Measurements from ENCODE around the gene SLC16A6.
A peak's percentile ranks its signal among the peaks of the same experiment; 100 is the strongest.
"Not testable (repeated sequence)": the region's sequence is repeated elsewhere in the genome, so short reads cannot be mapped to it uniquely, and the experiment has no call there.

Gene SLC16A6

GRCh38 chr17:68290268-68290954, 516 bp downstream of the SLC16A6 start:
- DNase-seq (ENCODE audit: low read depth) = peak; percentile 31

GRCh38 chr17:68289936-68290267, 1.0 kb downstream of the SLC16A6 start:
- DNase-seq (ENCODE audit: low read depth) = no peak

DNA sequence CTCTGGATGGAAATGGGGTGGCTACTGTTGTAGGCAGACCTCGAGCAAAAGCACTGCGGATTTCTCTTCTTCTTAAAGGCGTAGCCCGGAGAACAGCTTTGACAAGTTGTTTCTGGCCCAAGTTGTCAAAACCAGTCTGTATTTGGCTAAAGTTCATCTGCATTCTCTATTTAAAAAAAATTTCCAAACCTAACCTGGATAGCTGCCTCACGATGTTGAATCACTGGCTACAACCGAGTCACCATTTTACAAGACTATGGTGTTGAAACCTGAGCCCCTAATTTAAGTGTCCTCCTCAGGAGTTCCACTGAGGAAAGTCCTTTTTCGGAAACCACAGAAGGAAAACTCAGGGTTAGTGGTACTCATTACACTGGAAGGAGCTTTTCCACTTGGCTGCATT, 1.5 kb downstream of the SLC16A6 start:
- no peak for DNase-seq (ENCODE audit: low read depth)

DNA sequence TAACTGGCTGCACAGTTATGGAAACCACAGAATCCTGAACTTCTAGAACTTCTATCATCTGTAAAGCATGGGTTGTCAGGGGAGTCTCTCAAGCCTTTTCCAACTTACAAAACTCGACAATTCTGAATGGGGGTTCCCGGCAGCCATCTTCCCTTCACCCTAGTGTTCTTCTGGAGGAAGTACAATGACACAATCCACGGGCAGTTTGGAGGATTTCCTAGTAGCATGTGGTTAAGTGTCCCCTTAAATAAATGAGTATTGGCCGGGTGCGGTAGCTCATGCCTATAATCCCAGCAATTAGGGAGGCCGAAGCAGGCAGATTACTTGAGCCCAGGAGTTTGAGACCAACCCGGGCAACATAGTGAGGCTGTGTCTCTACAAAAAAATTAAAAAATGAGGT, 2.1 kb downstream of the SLC16A6 start:
- DNase-seq (ENCODE audit: low read depth) = no peak

DNA sequence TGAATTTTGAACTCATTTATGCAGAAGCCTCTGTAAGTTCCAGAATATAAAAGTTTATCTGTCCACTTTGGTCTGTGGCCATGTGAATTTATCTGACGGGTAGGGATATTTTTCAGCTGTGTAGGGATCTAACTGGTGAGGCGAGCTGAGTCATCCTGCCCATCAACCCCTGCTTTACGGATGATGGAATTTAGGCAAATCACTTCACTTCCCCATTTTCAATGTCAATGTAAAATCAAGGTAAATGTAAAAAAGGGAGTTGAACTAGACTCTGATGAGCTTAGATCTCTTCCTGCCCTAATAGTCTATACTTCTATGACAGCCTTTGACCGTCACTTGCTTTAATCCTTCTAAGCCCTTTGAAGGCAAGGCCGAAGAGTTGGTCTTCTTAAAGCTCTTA, 2.6 kb downstream of the SLC16A6 start:
- DNase-seq (ENCODE audit: low read depth) = no peak

GRCh38 chr17:68281965-68282364, 9.0 kb downstream of the SLC16A6 start:
- DNase-seq (ENCODE audit: low read depth) = not testable (repeated sequence)

DNA sequence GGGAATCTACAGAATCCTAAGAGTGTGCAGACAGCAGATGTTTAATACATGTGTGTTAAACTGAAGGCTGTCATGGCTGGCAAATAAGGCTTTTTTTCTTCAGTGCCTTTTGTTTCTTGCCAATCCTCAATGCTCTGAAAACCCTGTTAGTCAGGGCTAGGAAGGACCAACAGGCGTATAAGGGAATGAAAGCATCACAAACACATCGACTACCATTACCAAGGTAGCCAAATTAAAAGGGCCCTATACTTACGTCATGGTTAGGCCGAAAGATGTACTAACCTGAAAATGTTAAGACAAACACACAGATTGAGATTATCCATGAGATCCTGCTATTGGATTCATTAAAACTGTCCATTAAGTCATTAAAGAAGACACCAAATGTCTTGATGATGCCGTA, 13.1 kb downstream of the SLC16A6 start:
- no peak for DNase-seq (ENCODE audit: low read depth)

DNA sequence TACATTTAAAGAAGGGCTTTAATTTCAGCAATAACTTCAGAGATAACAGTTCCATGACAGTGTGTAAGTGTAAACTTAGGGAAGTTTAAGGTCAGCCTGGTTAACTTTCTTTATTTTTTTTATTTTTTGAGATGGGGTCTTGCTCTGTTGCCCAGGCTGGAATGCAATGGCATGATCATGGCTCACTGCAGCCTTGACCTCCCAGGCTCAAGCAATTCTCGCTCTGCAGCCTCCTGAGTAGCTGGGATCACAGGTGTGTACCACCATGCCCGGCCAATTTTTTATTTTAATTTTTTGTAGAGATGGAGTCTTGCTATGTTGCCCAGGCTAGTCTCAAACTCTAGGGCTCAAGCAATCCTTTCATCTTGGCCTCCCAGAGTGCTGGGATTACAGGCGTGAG, 14.6 kb downstream of the SLC16A6 start:
- DNase-seq (ENCODE audit: low read depth) = not testable (repeated sequence)

DNA sequence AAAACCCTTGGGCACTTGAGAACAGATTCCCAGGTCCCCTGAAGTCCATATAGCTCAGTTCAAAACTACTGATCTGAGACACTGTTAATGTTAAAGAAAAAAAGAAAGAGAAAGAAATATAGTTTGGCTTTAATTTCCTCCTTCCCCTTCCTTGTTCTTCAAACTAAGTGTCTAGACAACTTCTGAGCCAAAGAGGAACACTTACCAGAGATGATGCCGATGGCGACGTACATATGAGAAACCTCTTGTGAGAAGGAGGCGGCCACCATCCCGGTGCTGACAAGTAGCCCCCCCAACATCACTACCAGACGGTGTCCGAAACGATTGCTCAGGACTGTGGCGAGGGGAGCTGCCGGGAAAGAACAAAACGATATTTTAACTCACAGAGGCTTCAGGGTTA, 17.2 kb downstream of the SLC16A6 start:
- DNase-seq (ENCODE audit: low read depth) = no peak

- DNase-seq (ENCODE audit: low read depth) = not testable (repeated sequence)
These were observed 25.1 kb downstream of the SLC16A6 start for GRCh38 chr17:68265833-68266232.

DNA sequence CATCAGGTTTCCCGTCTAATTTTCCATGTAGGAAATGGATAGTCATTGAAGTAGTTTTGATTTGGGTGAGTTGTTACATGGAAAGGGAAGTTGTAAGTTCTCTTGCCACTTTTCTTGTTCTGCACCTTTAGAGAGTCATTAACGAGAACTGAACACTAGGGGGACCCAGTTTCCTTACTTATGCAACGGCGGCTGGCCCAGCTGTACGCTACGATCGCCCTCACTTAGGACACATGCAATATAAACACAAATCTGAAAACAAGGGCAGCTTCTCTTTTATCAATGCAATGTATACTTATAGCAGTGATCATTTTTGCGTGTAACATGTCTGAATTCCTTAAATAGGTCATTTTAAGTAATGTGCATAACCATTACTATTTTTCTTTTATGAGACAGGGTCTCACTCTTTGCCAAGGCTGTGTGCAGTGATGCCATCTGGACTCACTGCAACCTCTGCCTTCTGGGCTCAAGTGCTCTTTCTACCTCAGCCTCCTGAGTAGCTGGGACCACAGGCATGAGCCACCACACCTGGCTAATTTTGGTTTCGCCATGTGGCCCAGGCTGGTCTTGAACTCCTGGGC, 27.7 kb downstream of the SLC16A6 start:
- DNase-seq (ENCODE audit: low read depth) = not testable (repeated sequence)

GRCh38 chr17:68262467-68262866, 28.5 kb downstream of the SLC16A6 start:
- not testable (repeated sequence) for DNase-seq (ENCODE audit: low read depth)

DNA sequence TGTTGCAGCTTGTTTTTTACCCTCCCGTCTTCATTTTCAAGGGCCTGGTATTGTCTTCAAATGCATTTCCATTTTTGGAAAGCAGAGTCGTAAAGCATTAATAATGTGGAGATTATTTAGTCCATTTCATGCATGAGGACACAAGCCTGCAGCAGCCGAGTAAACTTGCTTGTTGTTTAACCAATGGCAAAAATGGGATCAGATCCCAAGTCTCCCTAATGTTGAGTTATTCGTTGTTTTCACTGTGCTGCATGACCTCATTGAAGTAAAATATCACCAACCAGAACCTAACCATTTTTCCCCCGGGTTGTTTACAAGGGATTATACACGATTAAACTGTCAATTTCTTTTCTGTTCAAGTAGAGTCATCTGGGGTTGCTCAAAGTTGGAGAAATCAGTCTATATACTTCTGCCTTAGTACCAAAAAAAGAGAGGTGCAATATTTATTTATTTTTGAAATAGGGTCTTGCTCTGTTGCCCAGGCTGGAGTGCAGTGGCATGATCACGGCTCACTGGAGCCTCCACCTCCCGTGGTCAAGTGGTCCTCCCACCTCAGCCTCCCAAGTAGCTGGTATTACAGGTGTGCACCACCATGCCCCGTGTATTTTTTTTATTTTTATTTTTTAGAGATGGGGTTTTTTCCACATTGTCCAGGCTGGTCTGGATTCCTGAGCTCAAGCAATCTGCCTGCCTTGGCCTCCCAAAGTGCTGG, 30.7 kb downstream of the SLC16A6 start:
- DNase-seq (ENCODE audit: low read depth) = no peak

- DNase-seq (ENCODE audit: low read depth) = not testable (repeated sequence)
These were observed 31.3 kb downstream of the SLC16A6 start for GRCh38 chr17:68259648-68259951.

- peak; percentile 72 for DNase-seq (ENCODE audit: low read depth)
These were observed 31.9 kb downstream of the SLC16A6 start for GRCh38 chr17:68258890-68259647.

DNA sequence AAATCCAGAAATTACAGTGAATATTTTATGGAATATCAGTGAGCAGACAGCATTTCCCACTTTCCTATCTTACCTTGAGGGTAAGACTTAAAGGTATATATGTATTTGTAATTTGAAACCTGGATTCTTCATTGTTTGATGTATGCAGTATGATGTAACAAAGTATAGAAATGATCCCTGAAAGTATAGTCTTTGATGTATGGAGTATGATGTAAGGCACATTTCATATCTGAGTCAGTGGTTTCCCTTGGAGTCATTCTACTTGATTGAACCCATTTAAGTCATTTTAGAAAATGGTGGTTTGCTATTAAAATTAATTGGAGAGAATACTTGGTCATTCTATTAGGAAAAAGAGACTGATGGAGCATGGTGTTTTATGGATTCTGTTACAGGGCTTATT, 33.0 kb downstream of the SLC16A6 start:
- no peak for DNase-seq (ENCODE audit: low read depth)

GRCh38 chr17:68256701-68257100, 34.2 kb downstream of the SLC16A6 start:
- DNase-seq (ENCODE audit: low read depth) = not testable (repeated sequence)

DNA sequence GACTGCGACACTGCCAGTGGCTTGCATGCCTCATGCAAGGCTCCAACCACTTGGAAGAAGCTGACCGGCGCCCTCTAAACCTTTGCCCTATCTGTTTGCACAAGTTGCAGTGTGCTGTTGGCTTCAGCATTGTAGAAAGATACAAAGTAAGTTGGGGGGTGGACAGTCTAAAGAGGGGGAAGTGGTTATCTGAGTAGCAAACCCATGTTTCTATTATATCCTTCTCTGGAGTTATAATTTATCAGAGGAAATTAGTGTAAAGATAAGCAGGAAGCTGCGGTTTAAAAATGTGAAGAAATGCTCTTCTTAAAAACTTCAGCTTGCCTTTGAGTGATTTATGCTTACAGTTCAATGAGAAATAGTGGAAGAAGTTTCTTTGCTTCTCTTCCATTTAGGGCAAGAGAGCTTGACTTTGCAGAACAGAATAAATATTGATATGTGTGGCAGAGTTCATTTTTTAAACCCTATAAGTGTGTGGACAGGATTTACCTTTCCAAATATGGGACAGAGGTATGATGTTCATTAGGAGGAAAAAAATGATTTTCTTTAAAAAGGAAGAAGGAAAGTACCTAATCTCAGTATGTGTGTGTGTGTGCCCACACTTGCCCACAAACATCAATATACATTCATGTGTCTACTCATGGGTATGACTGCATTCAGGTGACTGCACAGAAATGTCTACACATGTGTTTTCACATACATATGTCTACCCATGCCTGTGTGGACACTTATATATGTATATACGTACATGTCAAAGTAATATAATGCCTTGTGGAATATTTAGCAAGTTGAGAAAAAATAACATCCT, 35.0 kb downstream of the SLC16A6 start:
- DNase-seq (ENCODE audit: low read depth) = no peak

GRCh38 chr17:68255151-68255550, 35.8 kb downstream of the SLC16A6 start:
- DNase-seq (ENCODE audit: low read depth) = no peak

DNA sequence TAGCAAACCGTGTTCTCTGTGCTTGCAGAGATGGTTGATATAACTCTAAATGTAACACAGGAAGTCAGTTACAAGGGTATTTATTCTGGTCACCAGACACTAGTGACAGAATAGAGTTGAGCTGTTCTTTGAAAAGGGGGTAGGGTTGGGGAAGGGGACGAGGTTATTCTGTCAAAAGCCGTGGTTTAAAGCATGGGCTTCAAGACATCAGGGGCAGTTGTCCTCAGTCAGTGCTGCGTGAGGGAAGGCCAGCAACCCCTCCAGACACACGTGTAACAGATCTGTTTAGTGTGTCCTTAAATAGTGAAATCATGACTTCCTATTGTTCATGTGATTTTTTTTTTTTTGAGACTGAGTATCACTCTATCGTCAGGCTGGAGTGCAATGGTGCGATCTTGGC, 37.5 kb downstream of the SLC16A6 start:
- not testable (repeated sequence) for DNase-seq (ENCODE audit: low read depth)

DNA sequence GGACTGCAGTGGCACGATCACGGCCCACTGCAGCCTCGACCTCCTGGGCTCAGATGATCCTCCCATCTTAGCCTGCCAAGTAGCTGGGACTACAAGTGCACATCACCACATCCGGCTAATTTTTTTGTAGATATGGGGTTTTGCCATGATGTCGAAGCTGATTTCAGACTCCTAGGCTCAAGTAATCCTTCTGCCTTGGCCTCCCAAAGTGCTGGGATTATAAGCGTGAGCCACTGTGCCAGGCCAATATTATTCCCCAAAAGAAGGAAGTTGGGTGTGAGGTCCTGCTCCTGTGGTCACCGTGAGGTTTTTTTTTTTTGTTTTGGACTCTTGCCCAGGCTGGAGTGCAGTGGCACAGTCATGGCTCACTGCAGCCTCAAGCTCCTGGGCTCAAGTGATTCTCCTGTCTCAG, 41.6 kb downstream of the SLC16A6 start:
- DNase-seq (ENCODE audit: low read depth) = no peak

DNA sequence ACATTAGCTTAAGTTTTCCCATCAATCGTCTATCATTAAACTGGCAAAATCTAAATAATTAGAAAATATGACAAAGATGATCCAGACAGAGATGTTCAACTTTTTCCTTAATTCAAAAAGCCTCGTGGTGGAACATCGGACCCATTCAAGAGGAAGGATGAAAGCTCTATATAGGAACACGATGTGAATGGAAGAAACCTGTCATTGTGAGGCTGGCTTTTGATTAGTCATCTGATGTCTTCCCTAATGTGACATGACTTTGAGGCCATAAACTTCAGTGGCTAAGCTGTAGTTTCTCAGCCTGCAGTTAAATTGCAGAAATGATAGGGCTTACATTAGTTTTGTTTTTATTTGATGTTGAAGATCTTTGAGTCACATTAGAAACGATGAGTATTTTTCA, 42.0 kb downstream of the SLC16A6 start:
- DNase-seq (ENCODE audit: low read depth) = no peak
